Stimulated activated CD4-positive, alpha-beta T cell treated with anti-CD3 and anti-CD28 coated beads, Interleukin-4, amount 100 ng/mL, for 4 hours (primary cell): ENCODE data around the gene GAMT.
"Not testable (repeated sequence)": the region's sequence is repeated elsewhere in the genome, so short reads cannot be mapped to it uniquely, and the experiment has no call there.

Experiments
- DNase-seq, 2 experiments: peaks; one replicate each; pipeline ENCODE4 v3.0.0-alpha.2; 2020

The GAMT gene

DNA sequence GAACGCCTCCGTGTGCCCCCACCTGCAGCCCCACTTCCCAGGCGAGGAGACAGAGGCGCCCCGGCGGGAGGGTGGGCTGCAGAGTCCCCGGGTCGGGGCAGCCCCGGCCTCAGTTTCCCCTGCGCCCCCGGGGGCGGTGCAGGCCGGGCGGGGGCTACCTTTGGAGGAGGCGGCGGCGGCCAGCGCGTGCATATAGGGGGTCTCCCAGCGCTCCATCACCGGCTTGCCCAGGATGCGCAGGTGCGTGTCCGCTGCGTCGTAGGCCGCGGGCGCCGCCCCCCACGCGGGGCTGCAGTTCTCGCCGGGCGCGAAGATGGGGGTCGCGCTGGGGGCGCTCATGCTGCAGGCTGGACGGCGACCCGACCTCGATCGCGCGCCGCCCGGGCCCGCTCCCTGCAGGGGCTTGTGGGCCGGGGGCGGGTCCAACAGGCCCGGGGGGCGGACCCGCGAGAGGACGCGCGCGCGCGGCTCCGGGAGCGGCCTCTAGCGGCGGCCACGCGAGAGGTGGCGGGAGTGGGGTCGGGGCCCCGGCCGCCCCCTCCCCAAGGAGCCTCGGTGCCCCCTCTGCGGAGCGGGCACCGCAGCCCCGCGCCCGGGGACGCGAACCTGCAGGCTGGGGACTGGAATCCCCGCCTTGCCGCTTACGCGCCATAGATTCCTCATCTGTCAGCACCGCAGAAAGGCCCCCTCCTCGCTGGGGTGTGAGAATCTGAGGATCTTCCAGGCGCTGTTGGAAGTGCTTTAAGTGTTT, at the start of gene GAMT:
Gene GAMT, minus strand, starts transcription at position 405 of the 751 bp plus-strand sequence. Its CDS starts 66 bp downstream, at position 339.
- DNase-seq: peak; percentile 53 to 68

GRCh38 chr19:1449467-1450442, 48.4 kb upstream of the GAMT start, which contains the start of gene APC2:
Gene APC2, plus strand, starts transcription at chr19:1450121. Its CDS starts 2,881 bp downstream, at chr19:1453002.
- no peak for DNase-seq

DNA sequence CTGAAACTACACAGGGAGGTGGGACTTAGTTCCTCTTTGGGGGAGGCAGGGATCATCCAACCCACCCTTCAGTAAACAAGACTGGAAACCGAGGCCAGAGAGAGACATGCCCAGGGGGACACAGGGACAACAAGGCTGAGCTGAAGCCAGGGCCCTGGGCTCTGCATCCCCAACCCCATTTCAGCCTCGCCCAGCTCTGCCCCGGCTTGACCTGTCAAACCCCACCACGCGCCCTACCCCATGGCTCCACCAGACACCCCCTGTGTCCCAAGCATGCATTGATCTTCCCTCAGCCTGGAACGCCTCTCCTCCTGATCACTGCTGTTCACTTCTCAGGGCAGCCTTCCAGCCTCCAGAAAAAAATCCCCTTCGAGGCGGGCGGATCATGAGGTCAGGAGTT, 46.6 kb upstream of the GAMT start:
- no peak for DNase-seq

GRCh38 chr19:1447504-1447903, 46.2 kb upstream of the GAMT start:
- no peak for DNase-seq

DNA sequence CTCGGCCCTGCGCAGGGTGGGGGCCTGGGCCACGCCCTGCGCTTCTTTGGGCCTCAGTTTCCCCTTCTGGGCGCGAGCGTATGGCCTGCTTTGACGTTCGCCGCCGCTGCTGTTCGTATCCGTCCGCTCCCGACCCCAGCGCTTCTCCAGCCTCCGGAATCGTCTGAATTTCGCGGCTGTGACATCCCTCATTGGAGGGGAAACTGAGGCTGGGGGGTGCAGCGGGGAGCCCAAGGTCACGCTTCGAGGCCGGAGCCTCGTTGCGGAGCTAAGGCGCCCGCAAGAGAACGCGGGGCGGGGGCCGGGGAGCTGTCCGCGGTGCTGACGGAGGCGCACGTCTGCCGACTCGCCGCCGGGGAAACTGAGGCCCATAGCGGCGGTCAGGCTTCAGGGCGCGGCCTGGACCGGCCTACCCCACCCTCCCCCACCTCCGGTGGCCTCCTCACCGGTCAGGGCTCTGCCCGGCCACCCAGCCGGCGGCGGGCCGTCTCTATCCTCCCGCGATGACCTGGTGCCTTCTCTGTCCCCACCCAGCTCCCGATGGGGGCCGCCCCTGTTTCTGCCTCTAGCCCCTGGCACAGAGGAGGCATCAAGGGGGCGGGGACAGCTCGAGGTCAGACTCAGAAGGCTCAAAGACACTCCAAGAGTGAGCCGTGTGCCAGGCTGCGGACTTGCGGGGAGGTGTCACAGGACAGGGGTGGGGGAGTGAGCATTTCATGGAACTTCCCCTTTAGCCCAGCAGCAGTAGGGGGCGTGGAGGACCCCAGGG, 45.6 kb upstream of the GAMT start:
- no peak for DNase-seq

- no peak for DNase-seq
Observed at GRCh38 chr19:1445932-1446712, 44.8 kb upstream of the GAMT start.

- peak; percentile 64 to 80 for DNase-seq
Observed at GRCh38 chr19:1445185-1445931, 44.0 kb upstream of the GAMT start.

- DNase-seq: no peak
Observed at GRCh38 chr19:1441677-1442438, 40.5 kb upstream of the GAMT start.

DNA sequence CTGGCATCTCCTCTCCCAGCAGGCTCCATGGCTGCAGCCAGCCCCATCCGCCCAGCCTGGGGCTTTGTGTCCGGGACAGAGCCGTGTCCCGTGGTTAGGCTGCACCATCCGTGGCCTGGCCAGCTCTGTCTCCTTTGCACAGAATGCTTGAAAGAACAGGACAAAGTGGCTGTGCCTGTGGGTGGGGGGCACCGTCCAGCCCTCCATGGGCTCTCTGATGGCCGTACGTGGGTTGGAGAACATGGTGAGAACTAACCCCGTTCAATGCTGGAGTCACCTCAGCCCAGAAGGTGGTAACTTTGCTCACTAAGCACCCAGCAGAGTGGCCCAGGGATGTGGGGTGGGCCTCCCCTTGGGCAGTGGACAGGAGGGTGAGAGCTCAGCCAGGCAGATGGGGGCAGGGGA, 39.7 kb upstream of the GAMT start:
- no peak for DNase-seq

- no peak for DNase-seq
Observed at GRCh38 chr19:1440418-1440801, 39.1 kb upstream of the GAMT start.

DNA sequence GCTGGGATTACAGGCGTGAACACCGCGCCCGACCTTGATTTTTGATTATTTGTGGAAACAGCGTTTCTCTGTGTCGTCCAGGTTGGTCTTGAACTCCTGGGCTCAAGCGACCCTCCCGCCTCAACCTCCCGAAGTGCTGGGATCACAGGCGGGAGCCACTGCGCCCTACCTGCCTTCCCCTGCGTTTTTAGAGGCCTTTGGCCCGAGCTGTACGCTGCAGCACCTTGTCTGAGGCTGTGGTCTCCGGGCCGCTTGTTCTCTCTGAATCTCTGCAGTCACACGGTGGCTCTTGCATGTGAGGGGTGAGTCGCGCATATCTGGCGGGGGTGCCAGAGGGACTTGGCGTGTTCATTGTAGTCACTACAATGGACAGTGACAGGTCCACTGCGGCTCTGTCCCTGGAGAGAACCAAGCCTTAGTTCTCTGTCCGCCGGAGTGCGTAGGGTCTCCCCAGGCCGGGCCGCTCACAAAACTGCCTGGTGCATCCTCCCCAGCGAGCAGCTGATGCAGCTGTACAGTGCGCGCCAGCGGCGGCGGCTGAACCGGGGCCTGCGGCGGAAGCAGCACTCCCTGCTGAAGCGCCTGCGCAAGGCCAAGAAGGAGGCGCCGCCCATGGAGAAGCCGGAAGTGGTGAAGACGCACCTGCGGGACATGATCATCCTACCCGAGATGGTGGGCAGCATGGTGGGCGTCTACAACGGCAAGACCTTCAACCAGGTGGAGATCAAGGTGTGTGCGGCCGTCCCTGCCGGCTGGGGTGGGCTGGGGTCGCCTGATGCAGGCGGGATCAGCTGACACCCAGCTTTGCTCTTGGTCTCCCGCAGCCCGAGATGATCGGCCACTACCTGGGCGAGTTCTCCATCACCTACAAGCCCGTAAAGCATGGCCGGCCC, 38.4 kb upstream of the GAMT start:
- not testable (repeated sequence) for DNase-seq

- no peak for DNase-seq
Observed at GRCh38 chr19:1438933-1439354, 37.6 kb upstream of the GAMT start.

DNA sequence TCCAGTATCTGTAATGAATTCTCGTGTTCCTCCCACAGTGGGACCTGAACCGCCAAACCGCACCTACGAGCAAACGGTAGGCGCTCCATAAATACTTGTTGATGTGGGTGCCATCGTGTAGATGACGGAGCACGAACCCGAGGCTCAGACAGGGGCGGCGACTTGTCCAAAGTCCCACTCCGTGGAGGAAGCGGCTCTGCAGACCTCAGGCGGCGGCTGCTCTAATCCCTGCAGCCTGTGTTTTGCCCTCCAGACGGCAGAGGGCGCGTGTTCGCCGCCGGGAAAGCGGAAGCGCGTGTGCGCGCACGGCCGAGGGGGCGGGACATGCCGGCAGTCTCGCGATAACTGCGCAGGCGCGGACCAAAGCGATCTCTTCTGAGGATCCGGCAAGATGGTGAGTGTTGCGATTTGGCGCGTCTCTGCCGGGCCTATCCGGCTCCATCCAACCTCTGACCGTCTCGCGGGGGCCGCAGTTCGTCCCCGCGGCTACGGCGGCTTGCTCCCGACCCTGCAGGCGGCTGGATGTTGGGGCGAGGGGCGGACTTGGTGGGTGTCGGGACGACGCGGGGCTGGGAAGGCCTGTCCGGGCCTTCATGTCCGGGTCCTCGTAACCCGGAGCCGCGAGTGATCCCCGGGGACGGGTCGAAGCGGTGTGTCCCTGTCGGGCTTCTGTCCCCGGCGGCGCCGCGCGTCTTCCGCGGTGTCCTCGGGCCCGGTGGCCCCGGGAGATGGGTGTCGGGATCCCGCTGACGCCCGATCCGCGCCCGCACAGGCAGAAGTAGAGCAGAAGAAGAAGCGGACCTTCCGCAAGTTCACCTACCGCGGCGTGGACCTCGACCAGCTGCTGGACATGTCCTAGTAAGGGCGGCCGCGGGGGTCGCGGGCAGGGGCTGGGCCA, 36.9 kb upstream of the GAMT start, which contains the start of gene RPS15:
Gene RPS15, plus strand, starts transcription at position 362 of the 898 bp plus-strand sequence. Its CDS starts 30 bp downstream, at position 392.
- DNase-seq: peak; percentile 93 to 97

GRCh38 chr19:1437609-1438008, 36.3 kb upstream of the GAMT start:
- DNase-seq: no peak

DNA sequence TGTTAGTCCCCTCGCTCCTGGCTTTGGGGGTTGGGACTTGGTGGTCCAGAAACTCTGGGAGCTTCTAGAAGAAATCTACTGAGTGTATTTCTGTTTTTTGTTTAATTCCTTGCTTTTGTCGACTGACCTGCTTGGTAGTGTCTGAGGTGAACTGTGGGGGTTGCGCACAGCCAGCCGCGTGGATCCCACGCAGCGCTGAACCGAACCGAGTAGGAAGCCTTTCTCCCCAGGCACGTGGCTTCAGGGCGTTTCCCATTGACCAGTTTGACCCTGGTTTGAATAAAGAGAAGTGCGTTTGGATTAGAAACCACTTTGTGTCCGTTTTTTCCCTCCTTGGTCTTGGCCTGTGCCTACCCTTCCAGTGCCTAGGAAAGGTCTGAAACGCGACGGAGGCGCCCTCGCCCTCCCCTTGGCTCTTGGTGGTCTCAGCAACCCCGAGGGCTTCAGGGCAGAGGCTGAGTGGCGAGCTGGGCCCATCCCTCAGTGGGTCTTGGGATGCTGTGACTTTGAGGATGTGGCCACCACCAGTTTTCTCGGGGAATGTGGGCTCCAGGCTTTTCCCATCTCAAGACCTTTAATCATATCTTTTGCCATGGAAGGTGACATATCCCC, 34.1 kb upstream of the GAMT start:
- DNase-seq: no peak

GRCh38 chr19:1434577-1435060, 33.3 kb upstream of the GAMT start:
- DNase-seq: no peak

GRCh38 chr19:1434040-1434366, 32.7 kb upstream of the GAMT start:
- DNase-seq: no peak
